ENCODE data around the gene IQGAP3. TPM values are rescaled to one million over a fixed set of nuclear protein-coding genes. Genes with fewer than 3 reads are reported as not detected.
"Not testable (repeated sequence)": the region's sequence is repeated elsewhere in the genome, so short reads cannot be mapped to it uniquely, and the experiment has no call there.

The IQGAP3 gene
- polyA plus RNA-seq, 1 of the 3 experiments (the other 2 are of a cell fraction), result 15.6 TPM

- no peak for TF ChIP-seq IRF3 (IDR thresholded peaks at IDR 0.05; ENCODE audit: low read depth, low read length)
- TF ChIP-seq USF1 (IDR thresholded peaks at IDR 0.05; ENCODE audit: borderline replicate concordance, low read depth), result no peak
- TF ChIP-seq TAF1 (IDR thresholded peaks at IDR 0.05; ENCODE audit: borderline replicate concordance, low read depth, low read length), result no peak
- TF ChIP-seq NFIC (IDR thresholded peaks at IDR 0.05; ENCODE audit: borderline replicate concordance), result no peak
These were observed 17.4 kb downstream of the IQGAP3 start (continued) for GRCh38 chr1:156554971-156555370.

- H3K27ac ChIP-seq (ENCODE audit: low read depth in 2 of 2, low read length in 1 of 2), result no peak overlapping the region
- no peak overlapping the region for H3K4me3 ChIP-seq (ENCODE audit: low read depth in 2 of 2, low read length in 1 of 2)
- no peaks in the 10 kb centered on the region for H3F3A ChIP-seq (replicated peaks; ENCODE audit: insufficient read depth)
- no peak overlapping the region for H2AFZ ChIP-seq (ENCODE audit: low read depth)
- no peaks in the 10 kb centered on the region for H3K9me3 ChIP-seq
- no peaks in the 10 kb centered on the region for H3K9me2 ChIP-seq
- POLR2A ChIA-PET, result no interaction called here
- H3K4me2 ChIP-seq, result no peak overlapping the region
- H4K20me1 ChIP-seq (ENCODE audit: insufficient read depth), result no peaks in the 10 kb centered on the region
- CTCF ChIA-PET, result interaction anchor here (1.2 to 1.4 kb wide), 2 partner anchors 18 to 74 kb away, joined by 3 read pairs; no protein-coding TSS in a partner anchor
- no peaks in the 10 kb centered on the region for H3K27me3 ChIP-seq (ENCODE audit: insufficient read depth)
- peaks cover 11 to 23% of the 10 kb centered on the region in 2 experiments for H3K36me3 ChIP-seq (replicated peaks in 1 of 2; ENCODE audit: control insufficient read depth in 1 of 2, insufficient read depth in 2 of 2, low read length in 1 of 2)
- TF ChIP-seq YY1 (IDR thresholded peaks at IDR 0.05; ENCODE audit: low read depth) (no peak), EP300 (IDR thresholded peaks at IDR 0.05; ENCODE audit: borderline replicate concordance in 1 of 2, low read depth in 1 of 2, low read length in 1 of 2) (no peak), FOXJ3 (CRISPR knock-in tag; IDR thresholded peaks at IDR 0.05) (no peak), ELF1 (IDR thresholded peaks at IDR 0.05) (no peak), GABPA (IDR thresholded peaks at IDR 0.05; ENCODE audit: low read depth) (no peak), ZBTB33 (IDR thresholded peaks at IDR 0.05; ENCODE audit: borderline replicate concordance, low read depth) (no peak), MEF2A (IDR thresholded peaks at IDR 0.05; ENCODE audit: borderline replicate concordance, low read depth) (no peak), JUND (IDR thresholded peaks at IDR 0.05) (no peak), PBX3 (IDR thresholded peaks at IDR 0.05) (no peak), IRF3 (IDR thresholded peaks at IDR 0.05; ENCODE audit: low read depth, low read length) (no peak), NRF1 (IDR thresholded peaks at IDR 0.05; ENCODE audit: low read depth, low read length) (no peak), FOSL2 (IDR thresholded peaks at IDR 0.05; ENCODE audit: borderline replicate concordance, low read depth) (no peak), RCOR1 (IDR thresholded peaks at IDR 0.05; ENCODE audit: low read length) (no peak), SIN3A (IDR thresholded peaks at IDR 0.05; ENCODE audit: borderline replicate concordance, low read depth, low read length) (no peak), NFIC (IDR thresholded peaks at IDR 0.05; ENCODE audit: borderline replicate concordance) (no peak)
- no peaks in the 10 kb centered on the region for H3K79me2 ChIP-seq (ENCODE audit: insufficient read depth)
- H3K9ac ChIP-seq, result no peak overlapping the region
- no peaks in the 10 kb centered on the region for H3K4me1 ChIP-seq (ENCODE audit: control insufficient read depth in 1 of 2, insufficient read depth in 2 of 2, low read depth in 1 of 2, low read length in 1 of 2)
- 99% methylated on average over 5 of the region's 6 CpGs for WGBS (ENCODE audit: low lambda C conversion rate)
- DNase-seq, result no peak
These were observed 18.4 kb downstream of the IQGAP3 start for GRCh38 chr1:156553860-156554485.

- H3K9ac ChIP-seq; H3K9me2 ChIP-seq; H3F3A ChIP-seq (replicated peaks; ENCODE audit: insufficient read depth); H3K9me3 ChIP-seq; H3K79me2 ChIP-seq (ENCODE audit: insufficient read depth); H3K4me2 ChIP-seq; POLR2A ChIA-PET; H2AFZ ChIP-seq (ENCODE audit: low read depth); H3K4me1 ChIP-seq (ENCODE audit: control insufficient read depth in 1 of 2, insufficient read depth in 2 of 2, low read depth in 1 of 2, low read length in 1 of 2); H3K4me3 ChIP-seq (ENCODE audit: low read depth in 2 of 2, low read length in 1 of 2); H4K20me1 ChIP-seq (ENCODE audit: insufficient read depth); H3K27me3 ChIP-seq (ENCODE audit: insufficient read depth); DNase-seq; H3K27ac ChIP-seq (ENCODE audit: low read depth in 2 of 2, low read length in 1 of 2): not testable (repeated sequence)
- 96% methylated on average over 4 of the region's 4 CpGs for WGBS (ENCODE audit: low lambda C conversion rate)
- CTCF ChIA-PET, result interaction anchor here (0.8 to 1.2 kb wide), 2 partner anchors 17 to 72 kb away, joined by 3 to 5 read pairs; no protein-coding TSS in a partner anchor
- peaks cover 11 to 30% of the 10 kb centered on the region in 2 experiments for H3K36me3 ChIP-seq (replicated peaks in 1 of 2; ENCODE audit: control insufficient read depth in 1 of 2, insufficient read depth in 2 of 2, low read length in 1 of 2)
These were observed 19.4 kb downstream of the IQGAP3 start for GRCh38 chr1:156552937-156553336.
